Memory B cell (primary cell): ENCODE results near the gene PSKH1.
A peak's percentile ranks its signal among the peaks of the same experiment; 100 is the strongest.
"Not testable (repeated sequence)": the region's sequence is repeated elsewhere in the genome, so short reads cannot be mapped to it uniquely, and the experiment has no call there.

Experiments used
- ATAC-seq: fragments of 150-1000 bp; cut with Tn5 transposase; 2 replicates; pipeline ENCODE4 v1.10.0; 2021; ENCODE audit warnings: low read depth, mild to moderate bottlenecking, moderate library complexity
- DNase-seq, 2 donors: peaks; one replicate each; pipeline ENCODE4 v3.0.0; 2022; ENCODE audit warnings: low spot score in 2 of 2
- H3K27ac Mint-ChIP-seq: one replicate; pipeline ENCODE4 v1.8.0; 2022; ENCODE audit warnings: mild to moderate bottlenecking, moderate library complexity, mixed read lengths
- H3K27me3 Mint-ChIP-seq: one replicate; pipeline ENCODE4 v1.8.0; 2022; ENCODE audit warnings: mixed read lengths
- H3K36me3 Mint-ChIP-seq: one replicate; pipeline ENCODE4 v1.8.0; 2022; ENCODE audit warnings: mild to moderate bottlenecking, mixed read lengths
- H3K4me1 Mint-ChIP-seq: one replicate; pipeline ENCODE4 v1.8.0; 2022; ENCODE audit warnings: mixed read lengths
- H3K4me3 Mint-ChIP-seq: one replicate; pipeline ENCODE4 v1.8.0; 2022; ENCODE audit warnings: mild to moderate bottlenecking, moderate library complexity, mixed read lengths
- H3K9me3 Mint-ChIP-seq: one replicate; pipeline ENCODE4 v1.8.0; 2022; ENCODE audit warnings: mixed read lengths

PSKH1 gene

GRCh38 chr16:67930678-67931211 is 37.7 kb downstream of the PSKH1 start:
- H3K9me3 Mint-ChIP-seq, result no peaks in the 10 kb centered on the region
- no peak overlapping the region for H3K4me3 Mint-ChIP-seq
- peaks cover 16% of the 10 kb centered on the region for H3K36me3 Mint-ChIP-seq
- H3K27ac Mint-ChIP-seq, result no peak overlapping the region
- DNase-seq (no peak), ATAC-seq (no peak)
- peaks cover 20% of the 10 kb centered on the region for H3K4me1 Mint-ChIP-seq
- H3K27me3 Mint-ChIP-seq, result no peaks in the 10 kb centered on the region

GRCh38 chr16:67931712-67932461 is 38.8 kb downstream of the PSKH1 start, which contains the start of gene CTRL:
Gene CTRL (minus strand): TSS chr16:67931862. CDS start chr16:67931852, 10 bp downstream.
- Mint-ChIP-seq H3K27me3 (no peaks in the 10 kb centered on the region), H3K9me3 (no peaks in the 10 kb centered on the region), H3K4me3 (no peak within 1 kb of the TSS), H3K36me3 (peaks cover 16% of the 10 kb centered on the region), H3K4me1 (peaks cover 12% of the 10 kb centered on the region), H3K27ac (no peak within 1 kb of the TSS)
- ATAC-seq (no peak), DNase-seq (no peak)

- H3K27me3 Mint-ChIP-seq, result no peaks in the 10 kb centered on the region
- peaks cover 16% of the 10 kb centered on the region for H3K36me3 Mint-ChIP-seq
- DNase-seq (no peak), ATAC-seq (no peak)
- H3K4me1 Mint-ChIP-seq, result peaks cover 18% of the 10 kb centered on the region
- no peak overlapping the region for H3K4me3 Mint-ChIP-seq
- no peaks in the 10 kb centered on the region for H3K9me3 Mint-ChIP-seq
- H3K27ac Mint-ChIP-seq, result no peak overlapping the region
These were observed 39.4 kb downstream of the PSKH1 start for GRCh38 chr16:67932462-67932840.

- no peak for DNase-seq
- Mint-ChIP-seq H3K4me1 (peaks cover 14% of the 10 kb centered on the region), H3K9me3 (no peaks in the 10 kb centered on the region), H3K27ac (no peak overlapping the region), H3K36me3 (peaks cover 13% of the 10 kb centered on the region), H3K4me3 (no peak overlapping the region), H3K27me3 (no peaks in the 10 kb centered on the region)
- no peak for ATAC-seq
These were observed 40.8 kb downstream of the PSKH1 start for GRCh38 chr16:67933805-67934204.

GRCh38 chr16:67934306-67935100 is 41.4 kb downstream of the PSKH1 start:
- Mint-ChIP-seq H3K4me3 (peak overlapping the region; percentile 8), H3K27ac (peak overlapping the region; percentile 86), H3K9me3 (no peaks in the 10 kb centered on the region), H3K4me1 (peaks cover 14% of the 10 kb centered on the region), H3K27me3 (no peaks in the 10 kb centered on the region), H3K36me3 (peaks cover 13% of the 10 kb centered on the region)
- ATAC-seq (no peak), DNase-seq (no peak)

- H3K4me3 Mint-ChIP-seq, result peak overlapping the region; percentile 92
- no peaks in the 10 kb centered on the region for H3K9me3 Mint-ChIP-seq
- H3K36me3 Mint-ChIP-seq, result peaks cover 13% of the 10 kb centered on the region
- DNase-seq (no peak), ATAC-seq (no peak)
- no peaks in the 10 kb centered on the region for H3K27me3 Mint-ChIP-seq
- H3K4me1 Mint-ChIP-seq, result peaks cover 18% of the 10 kb centered on the region
- H3K27ac Mint-ChIP-seq, result peak overlapping the region; percentile 86
These were observed 42.0 kb downstream of the PSKH1 start for GRCh38 chr16:67935101-67935401.

GRCh38 chr16:67935402-67936123 is 42.5 kb downstream of the PSKH1 start:
- DNase-seq, result peak; percentile 75 to 88
- H3K36me3 Mint-ChIP-seq, result peaks cover 13% of the 10 kb centered on the region
- peak overlapping the region; percentile 92 for H3K4me3 Mint-ChIP-seq
- peaks cover 22% of the 10 kb centered on the region for H3K4me1 Mint-ChIP-seq
- H3K27ac Mint-ChIP-seq, result peak overlapping the region; percentile 86
- peak; percentile 88 for ATAC-seq
- no peaks in the 10 kb centered on the region for H3K9me3 Mint-ChIP-seq
- H3K27me3 Mint-ChIP-seq, result no peaks in the 10 kb centered on the region

GRCh38 chr16:67936124-67936879 is 43.2 kb downstream of the PSKH1 start, which contains the start of gene PSMB10:
Gene PSMB10 (minus strand): TSS chr16:67936850. CDS start chr16:67936749, 101 bp downstream.
- DNase-seq (peak in 1 of 2 donors; percentile 73), ATAC-seq (peak; percentile 4)
- H3K4me1 Mint-ChIP-seq, result peaks cover 22% of the 10 kb centered on the region
- H3K36me3 Mint-ChIP-seq, result peaks cover 13% of the 10 kb centered on the region
- H3K27ac Mint-ChIP-seq, result peak within 1 kb of the TSS; percentile 86
- no peaks in the 10 kb centered on the region for H3K9me3 Mint-ChIP-seq
- H3K4me3 Mint-ChIP-seq, result peak within 1 kb of the TSS; percentile 92
- H3K27me3 Mint-ChIP-seq, result no peaks in the 10 kb centered on the region

GRCh38 chr16:67936880-67937605 is 44.0 kb downstream of the PSKH1 start:
- H3K36me3 Mint-ChIP-seq, result peaks cover 13% of the 10 kb centered on the region

GRCh38 chr16:67937713-67938112 is 44.7 kb downstream of the PSKH1 start:
- not testable (repeated sequence) for H3K9me3 Mint-ChIP-seq

More at GRCh38 chr16:67936880-67937605, 44.0 kb downstream of the PSKH1 start:
- peak overlapping the region; percentile 92 for H3K4me3 Mint-ChIP-seq
- H3K9me3 Mint-ChIP-seq, result no peaks in the 10 kb centered on the region
- ATAC-seq, result peak; percentile 68
- DNase-seq, result peak in 1 of 2 donors; percentile 78
- peak overlapping the region; percentile 86 for H3K27ac Mint-ChIP-seq
- H3K4me1 Mint-ChIP-seq, result peaks cover 25% of the 10 kb centered on the region
- no peaks in the 10 kb centered on the region for H3K27me3 Mint-ChIP-seq

GRCh38 chr16:67939507-67940445 is 46.7 kb downstream of the PSKH1 start:
- ATAC-seq (no peak), DNase-seq (peak in 1 of 2 donors; percentile 25)
- H3K36me3 Mint-ChIP-seq, result peaks cover 5% of the 10 kb centered on the region
- H3K4me1 Mint-ChIP-seq, result peaks cover 27% of the 10 kb centered on the region
- no peaks in the 10 kb centered on the region for H3K9me3 Mint-ChIP-seq
- H3K4me3 Mint-ChIP-seq, result peak overlapping the region; percentile 11
- no peaks in the 10 kb centered on the region for H3K27me3 Mint-ChIP-seq
- H3K27ac Mint-ChIP-seq, result peak overlapping the region; percentile 42

More at GRCh38 chr16:67937713-67938112, 44.7 kb downstream of the PSKH1 start:
- not testable (repeated sequence) for ATAC-seq, DNase-seq, H3K4me3 Mint-ChIP-seq, H3K27me3 Mint-ChIP-seq
- H3K36me3 Mint-ChIP-seq, result peaks cover 13% of the 10 kb centered on the region
- H3K27ac Mint-ChIP-seq, result peak overlapping the region; percentile 86
- H3K4me1 Mint-ChIP-seq, result peaks cover 27% of the 10 kb centered on the region
